ENCODE measurements around the gene PSMD8.
"Not testable (repeated sequence)": the region's sequence is repeated elsewhere in the genome, so short reads cannot be mapped to it uniquely, and the experiment has no call there.

PSMD8 gene

DNA sequence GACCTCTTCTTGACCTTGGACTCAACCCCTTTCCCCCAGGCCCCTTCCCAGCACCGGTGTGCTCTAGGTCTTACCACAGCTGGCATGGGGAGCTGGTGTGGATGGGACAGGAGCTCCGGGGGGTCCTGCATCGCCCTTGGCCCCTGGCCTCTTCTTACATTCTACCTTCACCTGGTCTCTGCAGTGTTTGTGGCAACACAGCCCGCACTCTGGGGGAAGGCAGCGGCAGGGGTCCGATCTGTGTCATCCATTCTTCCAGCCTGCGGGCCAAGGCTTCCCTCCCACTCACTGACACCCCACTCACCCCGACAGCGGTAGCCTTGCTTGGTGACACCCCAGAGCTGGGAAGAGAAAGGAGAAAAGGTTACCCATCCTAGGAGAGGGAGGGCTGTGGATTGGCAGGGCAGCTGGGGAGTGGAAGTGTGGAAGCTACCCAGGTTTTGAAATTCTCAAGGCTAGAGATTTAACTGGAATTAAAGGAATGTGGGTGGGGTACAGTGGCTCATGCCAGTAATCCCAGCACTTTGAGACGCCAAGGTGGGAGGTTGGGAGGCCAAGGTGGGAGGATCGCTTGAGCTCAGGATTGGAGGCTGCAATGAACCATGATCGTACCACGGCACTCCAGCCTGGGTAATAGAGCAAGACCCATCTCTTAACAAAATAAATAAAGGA, 36.8 kb downstream of the PSMD8 start:
- DNase-seq = no peak

DNA sequence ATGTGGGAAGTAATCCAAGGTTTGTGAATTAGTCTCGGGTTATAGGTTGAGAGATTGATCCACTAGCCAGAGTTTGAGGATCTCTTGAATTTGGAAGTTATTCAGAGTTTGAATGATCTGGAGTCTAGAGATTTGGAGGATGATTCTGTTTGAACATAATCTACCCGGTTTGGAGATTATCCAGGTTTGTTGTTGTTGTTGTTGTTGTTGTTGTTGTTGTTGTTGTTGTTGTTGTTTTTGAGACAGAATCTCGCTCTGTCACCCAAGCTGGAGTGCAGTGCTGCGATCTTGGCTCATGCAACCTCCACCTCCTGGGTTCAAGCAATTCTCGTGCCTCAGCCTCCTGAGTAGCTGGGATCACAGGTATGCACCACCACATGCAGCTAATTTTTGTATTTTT, 37.5 kb downstream of the PSMD8 start:
- not testable (repeated sequence) for DNase-seq

DNA sequence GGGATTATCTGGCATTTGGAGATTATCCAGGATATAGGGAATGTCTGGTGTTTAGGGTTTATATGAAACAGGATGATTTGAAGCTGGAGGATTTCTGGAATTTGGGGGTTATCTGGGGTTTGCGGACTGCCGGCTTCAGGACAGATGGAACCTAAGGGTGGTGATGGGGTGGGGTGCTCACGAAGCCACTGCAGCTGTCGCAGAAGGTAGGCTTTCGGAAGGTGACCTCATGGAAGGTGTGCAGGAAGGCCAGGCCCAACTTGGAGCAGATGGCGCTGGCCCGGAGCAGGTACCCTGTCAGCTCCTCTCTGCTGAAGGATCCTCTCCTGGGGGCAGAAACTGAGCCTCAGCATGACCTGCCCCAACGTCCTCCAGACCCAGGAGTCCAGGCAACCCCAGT, 38.1 kb downstream of the PSMD8 start:
- no peak for DNase-seq

DNA sequence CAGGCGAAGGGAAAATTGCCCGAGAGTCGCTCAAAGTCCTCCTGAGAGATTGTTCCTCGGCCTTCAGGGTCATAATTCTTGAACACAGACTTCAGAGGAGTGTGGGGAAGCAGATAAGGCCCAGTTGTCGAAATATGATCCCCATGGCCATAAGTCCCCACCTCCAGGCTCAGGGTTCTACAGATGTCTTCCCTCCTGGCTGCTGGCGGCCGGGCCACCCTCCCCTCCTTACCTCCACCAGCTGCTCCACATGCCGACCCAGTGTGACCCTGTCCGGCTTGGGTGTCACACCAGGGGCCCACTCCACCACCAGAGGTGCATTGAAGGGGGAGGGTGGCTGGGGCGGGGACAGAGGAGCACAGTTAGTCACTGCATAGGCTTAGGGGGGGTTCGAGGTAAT, 38.6 kb downstream of the PSMD8 start:
- DNase-seq = no peak

DNA sequence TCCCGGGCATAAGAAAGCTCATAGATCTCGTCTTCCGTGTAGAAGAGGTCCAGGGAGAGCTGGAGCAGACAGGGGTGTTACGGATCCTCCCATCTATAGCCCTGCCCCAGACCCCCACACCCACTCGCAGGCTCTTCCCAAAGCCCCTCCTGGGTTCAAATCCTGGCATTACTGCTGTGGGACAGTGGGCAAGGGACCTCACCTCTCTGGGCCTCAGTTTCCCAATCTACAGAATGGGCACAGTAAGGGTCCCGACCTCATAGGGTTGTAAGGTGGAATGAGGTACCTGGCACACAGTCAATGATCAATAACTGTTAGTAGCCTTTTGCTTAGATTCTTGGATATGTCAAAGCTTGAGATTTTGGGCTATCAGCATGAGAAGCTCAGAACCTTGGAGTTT, 39.0 kb downstream of the PSMD8 start:
- DNase-seq = no peak

DNA sequence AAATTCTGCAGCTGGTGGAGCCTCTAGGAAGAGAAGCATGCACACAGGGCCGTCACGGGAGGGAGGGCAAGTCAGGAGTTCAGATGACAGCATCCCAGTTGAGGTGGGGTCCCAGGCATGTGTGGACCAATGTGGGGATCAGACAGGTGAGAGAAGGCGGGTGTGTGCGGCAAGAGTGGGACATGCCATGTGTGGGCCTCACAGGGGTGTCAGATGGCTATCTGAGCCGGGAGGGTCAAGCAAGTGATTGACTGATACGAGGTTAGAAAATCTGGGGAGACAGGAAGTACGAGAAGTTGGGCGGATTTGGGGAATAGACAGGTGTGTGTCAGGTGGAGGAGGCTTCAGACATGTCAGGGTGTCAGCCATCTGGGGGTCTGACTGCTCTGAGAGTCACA, 42.8 kb downstream of the PSMD8 start:
- no peak for DNase-seq

DNA sequence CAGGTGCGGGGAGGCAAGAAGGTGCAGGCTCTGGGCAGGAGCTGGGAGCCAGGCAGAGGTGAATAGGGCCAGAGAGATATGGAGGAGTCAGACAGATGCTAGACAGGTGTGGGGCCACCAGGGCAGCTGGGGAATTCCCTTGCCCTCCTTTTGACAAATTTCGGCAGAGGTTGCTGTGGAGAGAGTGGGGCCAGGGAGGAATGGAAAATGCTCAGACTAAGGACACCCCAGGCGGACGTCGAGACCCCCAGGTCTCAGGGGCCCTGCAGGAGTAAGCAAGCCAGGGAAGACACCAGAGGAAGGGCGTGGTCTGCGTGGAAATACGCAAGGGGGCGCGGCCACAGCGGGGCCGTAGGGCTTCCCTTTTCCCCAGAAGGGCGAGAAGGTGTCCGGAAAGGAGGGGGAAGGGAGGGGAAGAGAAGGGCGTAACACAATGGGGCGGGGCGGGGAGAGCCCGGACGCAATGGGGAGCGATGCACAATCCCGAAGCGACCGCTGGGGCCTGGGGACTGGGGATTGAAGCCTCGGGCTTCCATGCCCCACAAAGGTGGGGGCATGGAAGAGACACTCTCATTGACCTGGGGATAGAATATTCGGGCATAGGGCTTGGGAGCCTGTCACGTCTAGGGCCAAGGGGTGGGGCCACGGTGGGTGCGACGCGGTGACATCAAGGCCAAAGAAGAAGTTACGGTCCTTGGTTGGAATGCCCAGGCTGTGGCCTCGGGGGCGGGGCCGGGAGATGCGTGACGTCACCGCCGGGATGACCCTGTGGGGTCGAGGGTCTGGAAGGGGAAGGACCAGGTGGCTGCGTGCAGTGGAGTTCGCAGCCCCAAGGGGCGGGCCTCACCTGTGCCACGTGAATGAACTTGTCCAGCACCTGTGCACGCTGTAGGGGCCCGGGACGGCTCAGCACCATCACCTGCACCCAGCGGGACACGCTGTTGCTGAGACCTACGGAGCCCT, 43.5 kb downstream of the PSMD8 start:
- DNase-seq = peak; percentile 81 to 91 (median 88)

DNA sequence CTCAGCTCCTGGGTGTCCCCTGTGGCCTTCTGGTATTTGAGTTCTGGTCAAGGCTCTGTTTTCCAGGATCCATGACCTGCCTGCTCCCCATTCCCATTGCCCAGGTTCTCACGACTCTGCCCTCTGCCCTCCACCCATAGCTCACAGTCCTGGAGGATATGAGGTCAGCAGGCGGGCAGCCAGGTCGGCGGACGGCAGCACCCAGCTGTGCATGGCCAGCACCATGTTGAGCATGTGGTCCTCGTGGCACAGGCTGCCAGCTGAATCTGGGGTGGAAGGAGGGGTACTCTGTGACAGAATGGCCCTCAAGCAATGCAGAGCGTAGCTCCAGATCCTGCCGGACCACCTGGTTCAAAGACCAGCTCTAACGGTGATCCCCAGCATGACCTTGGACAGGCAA, 46.6 kb downstream of the PSMD8 start:
- DNase-seq = no peak

DNA sequence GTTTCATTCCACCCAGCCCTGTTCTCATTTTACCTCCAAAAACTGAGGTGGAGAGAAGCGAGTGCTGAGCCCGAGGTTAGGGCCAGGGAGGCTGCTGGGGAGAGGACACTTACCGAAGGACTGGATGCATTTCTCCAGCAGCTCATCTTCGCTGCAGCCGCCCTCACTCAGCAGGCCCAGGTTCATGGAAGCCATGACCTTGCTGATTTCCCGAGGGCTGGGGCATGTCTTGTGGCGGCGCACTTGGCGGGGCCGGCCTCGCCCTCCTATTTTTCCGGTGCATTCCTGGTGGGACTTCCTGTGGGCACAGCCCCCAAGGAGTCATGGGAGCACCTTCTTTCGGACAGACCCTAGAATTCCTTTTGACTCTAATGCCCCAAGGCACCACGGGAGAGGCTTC, 47.5 kb downstream of the PSMD8 start:
- no peak for DNase-seq

DNA sequence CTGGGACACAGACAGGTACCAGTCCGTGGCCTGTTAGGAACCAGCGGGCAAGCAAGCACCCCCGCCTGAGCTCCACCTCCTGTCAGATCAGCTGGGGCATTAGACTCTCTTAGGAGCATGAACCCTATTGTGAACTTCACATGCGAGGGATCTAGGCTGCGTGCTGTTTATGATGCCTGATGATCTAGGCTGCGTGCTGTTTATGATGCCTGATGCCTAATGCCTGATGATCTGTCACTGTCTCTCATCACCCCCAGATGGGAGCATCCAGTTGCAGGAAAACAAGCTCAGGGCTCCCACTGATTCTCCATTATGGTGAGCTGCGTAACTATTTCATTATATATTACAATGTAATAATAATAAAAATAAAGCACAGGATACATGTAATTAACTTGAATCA, 48.1 kb downstream of the PSMD8 start:
- DNase-seq = no peak

DNA sequence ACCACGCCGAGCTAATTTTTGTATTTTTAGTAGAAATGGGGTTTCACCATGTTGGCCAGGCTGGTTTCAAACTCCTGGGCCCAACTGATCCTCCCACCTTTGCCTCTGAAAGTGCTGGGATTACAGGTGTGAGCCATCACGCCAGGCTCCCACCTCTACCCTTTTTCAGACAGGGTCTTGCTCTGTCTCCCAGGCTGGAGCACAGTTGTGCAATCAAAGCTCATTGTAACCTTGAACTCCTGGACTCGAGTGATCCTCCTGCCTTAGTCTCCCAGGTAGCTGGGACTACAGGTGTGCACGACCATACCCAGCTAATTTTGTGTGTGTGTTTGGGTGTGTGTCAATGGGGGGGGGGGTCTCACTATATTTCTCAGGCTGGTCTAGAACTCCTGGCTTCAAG, 49.9 kb downstream of the PSMD8 start:
- DNase-seq = no peak

DNA sequence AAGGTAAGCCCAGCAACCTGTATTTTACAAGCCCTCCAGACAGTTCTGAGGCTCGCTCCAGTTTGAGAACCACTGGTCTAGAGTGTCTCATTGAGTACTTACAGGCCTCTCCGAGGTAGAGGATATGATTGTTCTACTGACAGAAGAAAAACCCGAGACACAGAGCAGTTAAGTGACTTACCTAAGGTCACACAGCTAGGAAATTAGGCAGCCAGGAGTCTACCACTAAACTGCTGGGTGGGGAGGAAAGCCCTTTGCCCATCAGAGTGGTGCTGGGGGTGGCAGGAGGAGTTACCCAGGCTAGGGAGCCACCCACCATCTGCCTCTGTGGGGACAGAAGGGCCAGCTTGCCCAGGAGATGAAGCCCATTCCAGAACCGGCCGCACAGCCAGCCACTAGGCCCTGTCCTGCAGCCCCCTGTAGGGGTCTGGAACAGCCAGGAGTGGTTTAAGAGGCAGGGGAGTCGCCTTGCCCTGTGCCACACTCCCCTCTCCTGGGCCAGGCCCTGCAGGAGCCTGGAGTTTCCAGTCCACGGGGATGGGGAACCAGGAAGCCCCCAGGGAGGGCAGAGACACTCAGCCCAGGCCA, 50.9 kb downstream of the PSMD8 start:
- peak in 2 of 4 experiments; percentile 6 to 9 for DNase-seq

DNA sequence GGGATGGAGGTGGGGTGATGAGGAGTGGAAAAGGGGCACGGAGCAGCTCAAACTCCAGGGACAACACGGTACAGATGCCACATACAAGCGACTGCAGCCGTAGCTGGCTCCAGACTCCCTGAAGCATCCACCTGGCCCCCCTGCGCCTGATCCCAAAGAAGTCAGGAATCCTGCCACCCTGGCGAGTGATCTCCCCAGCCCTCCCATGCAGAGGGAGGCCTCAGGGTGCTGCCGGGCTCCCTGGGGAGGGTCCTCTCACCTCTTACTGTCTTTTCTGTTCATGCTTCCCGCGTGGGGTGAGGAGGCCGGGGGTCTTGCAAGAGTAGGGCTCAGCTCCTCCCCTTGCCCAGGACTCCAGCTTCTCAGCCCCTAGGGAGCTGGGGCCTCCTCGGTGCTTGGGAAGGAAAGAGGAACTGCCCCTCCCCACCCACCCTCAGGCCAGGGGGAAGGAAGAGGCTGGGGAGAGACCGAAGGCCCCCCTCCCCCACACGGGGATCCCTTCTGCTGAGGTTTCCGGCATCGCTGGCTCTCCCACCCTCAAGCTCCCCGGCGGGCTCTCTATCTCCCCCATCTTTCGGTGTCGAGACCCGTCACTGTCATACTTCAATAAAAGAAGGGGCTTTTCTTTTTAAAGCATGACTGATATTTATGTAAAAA, 51.6 kb downstream of the PSMD8 start, which contains the start of gene RASGRP4:
TSS of gene RASGRP4 (minus strand) at position 410 of the 657 bp plus-strand sequence. CDS start at position 282, 128 bp downstream.
- DNase-seq = peak; percentile 61 to 84 (median 77)

DNA sequence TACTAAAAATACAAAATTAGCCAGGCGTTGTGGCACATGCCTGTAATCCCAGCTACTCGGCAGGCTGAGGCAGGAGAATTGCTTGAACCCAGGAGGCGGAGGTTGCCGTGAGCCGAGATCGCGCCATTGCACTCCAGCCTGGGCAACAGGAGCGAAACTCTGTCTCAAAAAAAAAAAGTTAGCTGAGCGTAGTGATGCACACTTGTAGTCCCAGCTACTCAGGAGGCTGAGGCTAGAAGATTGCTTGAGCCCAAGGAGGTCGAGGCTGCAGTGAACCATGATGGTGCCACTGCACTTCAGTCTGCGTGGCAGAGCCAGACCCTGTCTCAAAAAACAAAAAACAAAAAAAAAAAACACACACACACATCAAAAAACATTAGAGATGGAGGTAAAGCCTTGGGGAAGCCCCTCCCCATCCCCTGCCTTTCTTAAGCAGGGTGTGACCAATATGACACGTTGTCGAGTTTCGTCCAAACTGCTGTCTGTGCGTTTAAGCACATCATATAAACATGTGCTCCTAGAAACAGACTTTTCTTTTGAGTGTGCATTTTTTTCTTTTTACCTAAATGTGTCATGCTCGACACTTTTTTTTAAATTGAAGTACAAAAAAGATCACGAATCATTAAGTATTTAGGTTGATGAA, 52.8 kb downstream of the PSMD8 start:
- not testable (repeated sequence) for DNase-seq

DNA sequence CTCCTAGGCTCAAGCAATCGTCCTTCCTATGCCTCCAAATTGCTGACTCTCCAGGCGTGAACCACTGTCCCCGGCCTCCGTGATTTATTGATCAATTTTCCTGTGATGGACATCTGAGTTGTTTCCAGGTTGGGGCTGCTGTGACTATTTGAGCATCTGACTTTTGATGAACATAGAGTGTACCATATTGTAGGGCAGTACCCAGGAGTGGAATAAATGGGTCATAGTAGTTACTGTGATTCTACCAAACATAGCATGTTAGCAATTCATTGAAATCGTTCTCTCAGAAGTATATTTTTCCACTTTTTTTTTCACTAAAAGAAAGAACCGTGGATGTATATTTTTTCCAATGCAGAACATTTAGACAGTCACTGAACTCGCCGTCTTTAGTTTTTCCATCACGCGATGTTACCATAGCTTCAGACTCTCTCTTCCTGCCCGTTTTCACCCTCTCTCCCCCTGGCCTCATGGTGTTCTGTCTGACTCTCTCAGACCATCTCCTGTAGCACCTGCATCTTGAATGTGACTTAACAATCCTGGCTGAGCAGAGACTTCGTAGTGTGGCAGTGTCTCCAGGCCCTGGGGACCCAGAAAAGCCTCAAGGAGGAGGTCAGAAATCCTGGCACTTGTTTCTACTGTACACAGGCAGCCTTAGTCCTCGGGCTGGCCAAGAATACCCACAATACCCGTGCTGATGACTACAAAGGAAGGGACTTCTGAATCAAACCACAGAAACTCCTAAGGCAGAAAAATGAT, 54.9 kb downstream of the PSMD8 start:
- no peak for DNase-seq

DNA sequence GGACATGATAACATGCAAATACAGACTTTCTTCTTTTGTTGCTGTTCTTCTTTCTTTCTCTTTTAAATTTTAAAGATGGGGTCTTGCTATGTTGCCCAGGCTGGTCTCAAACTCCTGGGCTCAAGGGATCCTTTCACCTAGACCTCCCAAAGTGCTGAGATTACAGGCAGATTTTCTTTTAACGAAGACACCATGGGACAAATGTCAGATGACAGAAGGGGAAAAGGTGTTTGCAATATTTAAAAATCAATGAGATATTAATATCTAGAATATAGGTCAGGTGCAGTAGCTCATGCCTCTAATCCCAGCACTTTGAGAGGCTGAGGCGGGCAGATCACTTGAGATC, 55.4 kb downstream of the PSMD8 start:
- DNase-seq = no peak

DNA sequence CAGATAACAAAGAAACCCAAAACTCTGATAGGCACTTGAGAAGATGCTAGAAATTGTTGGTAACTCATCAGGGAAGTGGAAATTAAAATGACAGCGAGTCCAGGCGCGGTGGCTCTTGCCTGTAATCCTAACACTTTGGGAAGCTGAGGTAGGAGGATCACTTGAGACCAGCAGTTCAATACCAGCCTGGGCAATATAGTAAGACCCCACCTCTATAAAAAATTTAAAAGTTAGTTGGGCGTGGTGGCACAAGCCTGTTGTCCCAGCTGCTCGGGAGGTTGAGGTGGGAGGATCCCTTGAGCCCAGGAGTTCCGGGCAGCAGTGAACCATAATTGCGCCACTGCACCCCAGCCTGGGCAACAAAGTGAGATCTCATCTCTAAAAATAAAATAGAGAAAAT, 56.6 kb downstream of the PSMD8 start:
- no peak for DNase-seq

DNA sequence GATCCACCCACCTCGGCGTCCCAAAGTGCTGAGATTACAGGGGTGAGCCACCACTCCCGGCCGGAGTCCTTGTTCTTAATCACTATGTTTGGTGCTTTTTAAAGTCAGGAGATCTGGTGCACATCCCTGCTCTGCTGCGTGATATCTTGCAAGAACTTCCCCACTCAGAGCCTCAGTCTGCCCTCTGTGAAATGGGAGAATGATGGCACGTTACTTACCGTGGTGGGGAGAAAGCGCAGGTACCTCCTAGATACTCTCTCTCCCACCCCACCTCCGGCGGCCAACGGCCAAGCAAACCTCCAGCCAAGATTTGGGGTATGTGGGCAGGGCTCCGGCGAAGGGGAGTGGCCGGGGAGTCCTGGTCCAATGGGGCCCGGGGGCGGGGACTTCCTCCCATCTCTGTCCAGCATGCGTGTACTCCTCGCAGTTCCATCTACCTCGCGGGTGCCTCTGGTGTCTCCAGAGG, 58.9 kb downstream of the PSMD8 start, which contains the start of gene RYR1:
TSS of gene RYR1 (plus strand) at position 424 of the 466 bp plus-strand sequence. CDS start 139 bp downstream, outside the sequence.
- peak; percentile 23 to 72 (median 52) for DNase-seq

All from suppressor macrophage (primary cell).